Brain microvascular endothelial cell (primary cell): ENCODE measurements around the gene OR7A17.

Source experiments
- DNase-seq: peaks from one replicate; pipeline ENCODE4 v3.0.0-alpha.2; 2020
- H3K27ac ChIP-seq: fragments of 250-450 bp; sonication (Bioruptor Pico); 2 replicates; pipeline ENCODE4 v1.5.1; 2020; ENCODE audit warnings: mild to moderate bottlenecking, moderate library complexity
- H3K27me3 ChIP-seq: fragments of 250-450 bp; sonication (Bioruptor Pico); replicated peaks from 2 replicates; pipeline ENCODE4 v1.5.1; 2020; ENCODE audit warnings: mild to moderate bottlenecking
- H3K36me3 ChIP-seq: fragments of 250-450 bp; sonication (Bioruptor Pico); replicated peaks from 2 replicates; pipeline ENCODE4 v1.5.1; 2020; ENCODE audit warnings: mild to moderate bottlenecking
- H3K4me3 ChIP-seq: 2 replicates; pipeline ENCODE4 v1.5.1; 2011; ENCODE audit warnings: low read depth, mild to moderate bottlenecking, control low read depth, low read length, moderate library complexity
- CTCF ChIP-seq: IDR thresholded peaks from 2 replicates; pipeline ENCODE4 v1.5.1; 2011; ENCODE audit warnings: low read depth, mild to moderate bottlenecking, moderate library complexity, low read length, control low read depth, inconsistent platforms; ENCODE audit errors: missing control alignments
- in situ Hi-C: cut with HindIII; loops from 2 replicates; pipeline ENCODE4 v1.10.0; 2017; ENCODE audit warnings: low sequenced_read_pairs, low pct_ligation_motif_present

OR7A17 gene

GRCh38 chr19:14843578-14843977 is 42.4 kb downstream of the OR7A17 start:
- TF ChIP-seq CTCF: no peak
- H3K4me3 ChIP-seq: no peak overlapping the region
- no peaks in the 10 kb centered on the region for H3K27me3 ChIP-seq
- no peak overlapping the region for H3K27ac ChIP-seq
- no peak for DNase-seq
- in situ Hi-C loops: no loop called here
- H3K36me3 ChIP-seq: no peaks in the 10 kb centered on the region

GRCh38 chr19:14843169-14843568 is 42.8 kb downstream of the OR7A17 start:
- H3K36me3 ChIP-seq: no peaks in the 10 kb centered on the region
- TF ChIP-seq CTCF: no peak
- no peak for DNase-seq
- no peaks in the 10 kb centered on the region for H3K27me3 ChIP-seq
- no peak overlapping the region for H3K4me3 ChIP-seq
- in situ Hi-C loops: no loop called here
- no peak overlapping the region for H3K27ac ChIP-seq

- TF ChIP-seq CTCF: no peak
- no peak for DNase-seq
- in situ Hi-C loops: no loop called here
- Histone ChIP-seq H3K4me3 (no peak overlapping the region), H3K36me3 (no peaks in the 10 kb centered on the region), H3K27me3 (no peaks in the 10 kb centered on the region), H3K27ac (no peak overlapping the region)
Observed at GRCh38 chr19:14840206-14840605, 45.7 kb downstream of the OR7A17 start.

- Histone ChIP-seq H3K4me3 (no peak overlapping the region), H3K27me3 (no peaks in the 10 kb centered on the region), H3K27ac (no peak overlapping the region), H3K36me3 (no peaks in the 10 kb centered on the region)
- TF ChIP-seq CTCF: no peak
- in situ Hi-C loops: no loop called here
- no peak for DNase-seq
Observed at GRCh38 chr19:14837391-14837790, 48.5 kb downstream of the OR7A17 start.

GRCh38 chr19:14835011-14835410 is 50.9 kb downstream of the OR7A17 start, which contains the start of the genes OR7A5 and OR7C1:
Gene OR7A5 (minus strand): TSS chr19:14835185. CDS start chr19:14828241, 6,944 bp downstream.
Gene OR7C1 (minus strand): TSS chr19:14835185. CDS start chr19:14800136, 35,049 bp downstream.
- no peak for DNase-seq

More at GRCh38 chr19:14835011-14835410, 50.9 kb downstream of the OR7A17 start, which contains the start of the genes OR7A5 and OR7C1:
- Histone ChIP-seq H3K4me3 (no peak within 1 kb of the TSS), H3K27ac (no peak within 1 kb of the TSS), H3K27me3 (no peaks in the 10 kb centered on the region), H3K36me3 (no peaks in the 10 kb centered on the region)
- in situ Hi-C loops: no loop called here
- TF ChIP-seq CTCF: no peak
